Measurements from ENCODE around the gene STAT3. TPM values are rescaled to one million over a fixed set of nuclear protein-coding genes. Genes with fewer than 3 reads are reported as not detected.

Gene STAT3
- total and polyA plus RNA-seq, 9 of the 15 experiments (the other 6 are each of a cell fraction or from before 2014, with no cell fraction given) = 90.0 to 179 (median 114) TPM

- TF ChIP-seq HINFP (tag; conservative IDR thresholded peaks at IDR 0.05; ENCODE audit: low read depth) (no peak), ZFPM2 (CRISPR knock-in tag; IDR thresholded peaks at IDR 0.05) (no peak), TSC22D4 (tag; IDR thresholded peaks at IDR 0.05) (no peak), ZNF639 (CRISPR knock-in tag; conservative IDR thresholded peaks at IDR 0.05 in 1 of 2, IDR thresholded peaks at IDR 0.05 in 1 of 2) (0 out of 4 replicates have a peak, but pooled peaks of 1 of the 2 experiments have one; percentile 16), ZNF263 (CRISPR knock-in tag; IDR thresholded peaks at IDR 0.05; ENCODE audit: borderline replicate concordance) (peak; percentile 86), FUS (optimal IDR thresholded peaks at IDR 0.05; ENCODE audit: low read depth, low read length) (no peak), ZBTB17 (CRISPR knock-in tag; IDR thresholded peaks at IDR 0.05) (0 out of 2 replicates have a peak, but pooled peaks have one; percentile 39), CEBPG (CRISPR knock-in tag; IDR thresholded peaks at IDR 0.05) (peak; percentile 98), CEBPG (tag; conservative IDR thresholded peaks at IDR 0.05 in 1 of 2, IDR thresholded peaks at IDR 0.05 in 1 of 2) (peak; percentile 97 to 99), CREB3 (tag; conservative IDR thresholded peaks at IDR 0.05; ENCODE audit: low read depth) (peak; percentile 54; the same call in 1 of the 2 replicates), ZNF766 (CRISPR knock-in tag; conservative IDR thresholded peaks at IDR 0.05) (0 out of 2 replicates have a peak, but pooled peaks have one; percentile 34), NFRKB (IDR thresholded peaks at IDR 0.05; ENCODE audit: low read depth) (peak; percentile 63), MCM3 (IDR thresholded peaks at IDR 0.05) (no peak), CBFA2T2 (conservative IDR thresholded peaks at IDR 0.05) (0 out of 2 replicates have a peak, but pooled peaks have one; percentile 27), RBM15 (IDR thresholded peaks at IDR 0.05; ENCODE audit: insufficient read depth, low read length) (no peak)
Measured at GRCh38 chr17:42311240-42312034, 76.8 kb downstream of the STAT3 start (continued).
